K562 (cell line): ENCODE results near the gene PARK7. TPM values are rescaled to one million over a fixed set of nuclear protein-coding genes. Genes with fewer than 3 reads are reported as not detected.

Experiments used
- CBFA2T3 ChIP-seq: fragments of 450-650 bp; IDR thresholded peaks from 2 replicates; pipeline ENCODE4 v1.6.1; 2017
- CEBPG ChIP-seq, 3 experiments: fragments of 200-800 bp in 1 of 3; sonication (Bioruptor generic) in 1 of 3; sonication (generic) in 1 of 3; formaldehyde crosslinking in 1 of 3; IDR thresholded peaks in 2 of 3; conservative IDR thresholded peaks in 1 of 3; 2 replicates each; pipeline versions ENCODE4 v1.6.1 to v1.8.0; 2016 to 2022; ENCODE audit warnings: missing compliant biosample characterization in 2 of 3, missing genetic modification characterization in 2 of 3, mild to moderate bottlenecking in 1 of 3, missing genetic modification reagents in 1 of 3
- ESRRA ChIP-seq: fragments of 450-650 bp; IDR thresholded peaks from 2 replicates; pipeline ENCODE4 v1.6.1; 2014; ENCODE audit warnings: low read depth, mild to moderate bottlenecking, moderate library complexity, borderline replicate concordance
- FOXJ2 ChIP-seq: fragments of 200-800 bp; sonication (Bioruptor generic); IDR thresholded peaks from 2 replicates; pipeline ENCODE4 v1.6.1; 2016; ENCODE audit warnings: missing genetic modification characterization, missing compliant biosample characterization
- FUS ChIP-seq: fragments of 200-400 bp; formaldehyde crosslinking; optimal IDR thresholded peaks from 2 replicates; pipeline ENCODE3; 2017; ENCODE audit warnings: low read depth, low read length
- PTRF ChIP-seq: fragments of 450-650 bp; IDR thresholded peaks from 2 replicates; pipeline ENCODE4 v1.6.1; 2016; ENCODE audit warnings: mild to moderate bottlenecking, missing genetic modification characterization, missing compliant biosample characterization
- RAD51 ChIP-seq: fragments of 450-650 bp; IDR thresholded peaks from 2 replicates; pipeline ENCODE4 v1.7.1; 2016; ENCODE audit warnings: low read depth, mild to moderate bottlenecking, borderline replicate concordance
- THRAP3 ChIP-seq: fragments of 450-650 bp; IDR thresholded peaks from 2 replicates; pipeline ENCODE4 v1.6.1; 2016; ENCODE audit warnings: mild to moderate bottlenecking, inconsistent platforms, borderline replicate concordance
- ZBTB26 ChIP-seq: fragments of 450-650 bp; formaldehyde crosslinking; IDR thresholded peaks from 2 replicates; pipeline ENCODE4 v1.4.0; 2022; ENCODE audit warnings: missing genetic modification characterization
- ZFP91 ChIP-seq: sonication (generic); formaldehyde crosslinking; IDR thresholded peaks from 2 replicates; pipeline ENCODE4 v1.8.0; 2022; ENCODE audit warnings: mild to moderate bottlenecking, missing genetic modification reagents
- ZNF695 ChIP-seq: fragments of 450-650 bp; formaldehyde crosslinking; IDR thresholded peaks from 2 replicates; pipeline ENCODE4 v1.4.0; 2020; ENCODE audit warnings: mild to moderate bottlenecking, moderate library complexity
- polyA plus RNA-seq, 8 experiments: library from polyadenylated mRNA; depleted of rRNA in 4 of 8; stranded (reverse) in 5 of 8; unstranded in 3 of 8; fragments of >200 nt; fragmentation: Nextera tagmentation in 2 of 8; fragmentation: Illumina TruSeq in 1 of 8; extraction: Ambion mirVana in 2 of 8; extraction: Trizol in 1 of 8; gene quantifications; 2 replicates each; pipeline versions ENCODE4 v1.2.1 to v1.2.3, GENCODE V29; 2011 to 2014; ENCODE audit warnings: inconsistent platforms in 1 of 8, missing spikeins in 1 of 8
- total RNA-seq, 7 experiments: library from RNA; depleted of rRNA in 6 of 7; stranded (reverse); fragments of >200 nt in 6 of 7; fragmentation: Illumina TruSeq in 2 of 7; extraction: Trizol in 2 of 7; gene quantifications; 2 replicates each; pipeline versions ENCODE4 v1.2.1 to v1.2.3, GENCODE V29; 2011 to 2021; ENCODE audit warnings: low replicate concordance in 1 of 7
- TF ChIP-seq, protein P1 (sequence below): sonication (generic); formaldehyde crosslinking; IDR thresholded peaks from 2 replicates; pipeline ENCODE4 v1.9.0; 2022; ENCODE audit warnings: mild to moderate bottlenecking, missing genetic modification reagents
- TF ChIP-seq, protein P2 (sequence below), 2 experiments: fragments of 450-650 bp; formaldehyde crosslinking in 1 of 2; IDR thresholded peaks; 2 replicates each; pipeline versions ENCODE4 v1.4.0 to v1.6.1; 2014 to 2020; ENCODE audit warnings: mild to moderate bottlenecking in 2 of 2, borderline replicate concordance in 1 of 2, low read depth in 1 of 2

The PARK7 gene
- total and polyA plus RNA-seq, 9 of the 15 experiments (the other 6 are each of a cell fraction or from before 2014, with no cell fraction given): 374 to 1,298 (median 484) TPM

GRCh38 chr1:8004803-8005573 is 43.5 kb downstream of the PARK7 start (continued):
- TF ChIP-seq, protein P1, sequence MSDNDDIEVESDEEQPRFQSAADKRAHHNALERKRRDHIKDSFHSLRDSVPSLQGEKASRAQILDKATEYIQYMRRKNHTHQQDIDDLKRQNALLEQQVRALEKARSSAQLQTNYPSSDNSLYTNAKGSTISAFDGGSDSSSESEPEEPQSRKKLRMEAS (CRISPR knock-in tag): peak; percentile 81
- no peak for TF ChIP-seq ZBTB26 (CRISPR knock-in tag)
- 0 out of 2 replicates have a peak, but pooled peaks have one; percentile 33 for TF ChIP-seq ZFP91 (CRISPR knock-in tag)
- TF ChIP-seq FUS: no peak
- TF ChIP-seq, protein P2, sequence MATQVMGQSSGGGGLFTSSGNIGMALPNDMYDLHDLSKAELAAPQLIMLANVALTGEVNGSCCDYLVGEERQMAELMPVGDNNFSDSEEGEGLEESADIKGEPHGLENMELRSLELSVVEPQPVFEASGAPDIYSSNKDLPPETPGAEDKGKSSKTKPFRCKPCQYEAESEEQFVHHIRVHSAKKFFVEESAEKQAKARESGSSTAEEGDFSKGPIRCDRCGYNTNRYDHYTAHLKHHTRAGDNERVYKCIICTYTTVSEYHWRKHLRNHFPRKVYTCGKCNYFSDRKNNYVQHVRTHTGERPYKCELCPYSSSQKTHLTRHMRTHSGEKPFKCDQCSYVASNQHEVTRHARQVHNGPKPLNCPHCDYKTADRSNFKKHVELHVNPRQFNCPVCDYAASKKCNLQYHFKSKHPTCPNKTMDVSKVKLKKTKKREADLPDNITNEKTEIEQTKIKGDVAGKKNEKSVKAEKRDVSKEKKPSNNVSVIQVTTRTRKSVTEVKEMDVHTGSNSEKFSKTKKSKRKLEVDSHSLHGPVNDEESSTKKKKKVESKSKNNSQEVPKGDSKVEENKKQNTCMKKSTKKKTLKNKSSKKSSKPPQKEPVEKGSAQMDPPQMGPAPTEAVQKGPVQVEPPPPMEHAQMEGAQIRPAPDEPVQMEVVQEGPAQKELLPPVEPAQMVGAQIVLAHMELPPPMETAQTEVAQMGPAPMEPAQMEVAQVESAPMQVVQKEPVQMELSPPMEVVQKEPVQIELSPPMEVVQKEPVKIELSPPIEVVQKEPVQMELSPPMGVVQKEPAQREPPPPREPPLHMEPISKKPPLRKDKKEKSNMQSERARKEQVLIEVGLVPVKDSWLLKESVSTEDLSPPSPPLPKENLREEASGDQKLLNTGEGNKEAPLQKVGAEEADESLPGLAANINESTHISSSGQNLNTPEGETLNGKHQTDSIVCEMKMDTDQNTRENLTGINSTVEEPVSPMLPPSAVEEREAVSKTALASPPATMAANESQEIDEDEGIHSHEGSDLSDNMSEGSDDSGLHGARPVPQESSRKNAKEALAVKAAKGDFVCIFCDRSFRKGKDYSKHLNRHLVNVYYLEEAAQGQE (IDR thresholded peaks at IDR 0.05; ENCODE audit: borderline replicate concordance): no peak
- TF ChIP-seq, protein P2 (CRISPR knock-in tag; IDR thresholded peaks at IDR 0.05; ENCODE audit: low read depth): no peak
- TF ChIP-seq ZNF695 (CRISPR knock-in tag): no peak
- peak; percentile 44; the same call in 1 of the 2 replicates for TF ChIP-seq CEBPG (CRISPR knock-in tag; IDR thresholded peaks at IDR 0.05)
- TF ChIP-seq CEBPG (tag; conservative IDR thresholded peaks at IDR 0.05 in 1 of 2, IDR thresholded peaks at IDR 0.05 in 1 of 2): peak in 1 of 2 experiments; percentile 61; a peak in 3 of 4 replicates
- TF ChIP-seq ESRRA: no peak; the same call in 1 of the 2 replicates
- peak; percentile 98 for TF ChIP-seq CBFA2T3
- no peak for TF ChIP-seq THRAP3
- TF ChIP-seq RAD51: no peak
- no peak for TF ChIP-seq FOXJ2 (tag)
- TF ChIP-seq PTRF (tag): no peak
